Measurements from ENCODE around the gene POPDC2.
A peak's percentile ranks its signal among the peaks of the same experiment; 100 is the strongest.
"Not testable (repeated sequence)": the region's sequence is repeated elsewhere in the genome, so short reads cannot be mapped to it uniquely, and the experiment has no call there.

Gene POPDC2, protein sequence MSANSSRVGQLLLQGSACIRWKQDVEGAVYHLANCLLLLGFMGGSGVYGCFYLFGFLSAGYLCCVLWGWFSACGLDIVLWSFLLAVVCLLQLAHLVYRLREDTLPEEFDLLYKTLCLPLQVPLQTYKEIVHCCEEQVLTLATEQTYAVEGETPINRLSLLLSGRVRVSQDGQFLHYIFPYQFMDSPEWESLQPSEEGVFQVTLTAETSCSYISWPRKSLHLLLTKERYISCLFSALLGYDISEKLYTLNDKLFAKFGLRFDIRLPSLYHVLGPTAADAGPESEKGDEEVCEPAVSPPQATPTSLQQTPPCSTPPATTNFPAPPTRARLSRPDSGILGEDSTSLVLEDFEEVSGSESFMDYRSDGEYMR

DNA sequence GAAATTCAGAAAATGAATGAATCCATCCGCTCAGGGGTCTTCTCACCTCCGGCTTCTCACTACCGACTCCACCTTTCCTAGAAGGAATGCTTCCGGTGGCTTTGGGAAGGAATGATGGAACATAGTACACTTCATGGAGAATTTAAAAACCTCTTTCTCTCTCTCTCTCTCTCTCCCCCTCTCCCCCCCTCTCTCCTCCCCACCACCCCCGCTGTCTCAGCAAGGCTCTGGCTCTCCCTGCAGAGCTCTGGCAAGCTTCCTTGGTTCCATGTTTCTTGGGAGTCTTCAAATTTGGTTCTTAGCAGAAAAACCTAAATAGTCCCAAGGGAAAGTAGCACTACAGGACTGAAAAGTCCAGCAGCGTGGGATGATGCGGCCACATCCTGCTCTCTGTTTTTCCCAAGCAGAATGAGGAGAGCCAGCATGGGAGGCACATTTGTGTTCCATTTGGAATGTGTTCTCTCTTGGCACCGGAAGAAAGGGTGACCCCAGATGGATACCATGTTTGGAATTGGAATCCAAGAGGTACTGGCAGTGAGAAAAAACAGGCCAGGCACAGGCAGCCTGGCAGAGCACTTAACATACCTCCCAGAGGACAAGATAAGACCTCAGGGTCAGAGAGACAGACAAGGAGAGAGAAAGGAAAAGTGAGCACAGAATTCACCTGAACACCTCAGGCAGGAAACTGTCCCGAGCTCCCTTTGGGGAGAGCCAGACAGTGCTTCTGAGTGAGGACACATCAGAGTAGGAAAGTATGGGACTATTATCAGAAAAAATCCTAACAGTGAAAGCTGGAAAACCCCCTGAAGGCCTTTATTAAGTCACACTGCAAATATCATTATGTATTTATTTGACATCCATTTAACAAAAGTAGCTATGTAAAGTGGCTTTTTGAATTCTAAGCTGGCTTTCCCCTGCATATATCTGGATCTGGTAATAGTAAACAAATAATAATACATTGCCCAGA, at the start of gene POPDC2:
POPDC2 (minus strand) TSS at position 116 of the 967 bp plus-strand sequence. CDS start 166 bp downstream, outside the sequence.
- DNase-seq (ENCODE audit: low read depth): no peak

DNA sequence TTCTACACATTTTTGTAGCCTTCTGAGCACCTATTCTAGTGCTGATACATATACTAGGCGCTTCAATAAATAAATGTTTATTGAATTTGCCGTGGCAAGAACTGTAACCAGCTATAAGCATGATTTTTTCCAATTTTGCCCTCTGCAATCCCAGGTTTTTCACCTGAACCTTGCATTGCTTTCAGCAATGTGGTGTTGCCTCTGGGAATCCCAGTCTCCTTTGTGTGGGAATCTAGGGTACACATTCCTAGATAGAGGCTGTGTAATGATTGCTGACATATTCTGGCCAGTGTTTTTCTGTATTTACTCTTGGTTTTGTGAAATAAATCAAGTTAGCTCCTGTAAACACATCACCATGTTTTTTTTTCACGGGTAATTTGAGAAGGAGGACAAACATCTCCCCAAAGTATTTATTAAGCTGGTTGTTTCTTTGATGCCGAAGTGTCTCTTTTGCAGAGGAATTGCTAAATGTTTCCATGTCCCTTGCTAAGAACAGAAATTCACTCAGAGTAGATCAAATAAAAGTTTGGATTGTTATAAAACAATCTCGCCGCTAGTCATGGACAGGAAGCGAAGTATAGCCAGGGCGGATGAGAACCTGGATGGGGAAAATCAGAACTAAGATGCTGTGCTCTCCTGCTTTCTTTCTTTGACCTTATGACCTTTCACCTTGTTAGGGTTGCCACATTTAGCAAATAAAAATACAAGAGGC, 43.6 kb upstream of the POPDC2 start:
- DNase-seq (ENCODE audit: low read depth): no peak

DNA sequence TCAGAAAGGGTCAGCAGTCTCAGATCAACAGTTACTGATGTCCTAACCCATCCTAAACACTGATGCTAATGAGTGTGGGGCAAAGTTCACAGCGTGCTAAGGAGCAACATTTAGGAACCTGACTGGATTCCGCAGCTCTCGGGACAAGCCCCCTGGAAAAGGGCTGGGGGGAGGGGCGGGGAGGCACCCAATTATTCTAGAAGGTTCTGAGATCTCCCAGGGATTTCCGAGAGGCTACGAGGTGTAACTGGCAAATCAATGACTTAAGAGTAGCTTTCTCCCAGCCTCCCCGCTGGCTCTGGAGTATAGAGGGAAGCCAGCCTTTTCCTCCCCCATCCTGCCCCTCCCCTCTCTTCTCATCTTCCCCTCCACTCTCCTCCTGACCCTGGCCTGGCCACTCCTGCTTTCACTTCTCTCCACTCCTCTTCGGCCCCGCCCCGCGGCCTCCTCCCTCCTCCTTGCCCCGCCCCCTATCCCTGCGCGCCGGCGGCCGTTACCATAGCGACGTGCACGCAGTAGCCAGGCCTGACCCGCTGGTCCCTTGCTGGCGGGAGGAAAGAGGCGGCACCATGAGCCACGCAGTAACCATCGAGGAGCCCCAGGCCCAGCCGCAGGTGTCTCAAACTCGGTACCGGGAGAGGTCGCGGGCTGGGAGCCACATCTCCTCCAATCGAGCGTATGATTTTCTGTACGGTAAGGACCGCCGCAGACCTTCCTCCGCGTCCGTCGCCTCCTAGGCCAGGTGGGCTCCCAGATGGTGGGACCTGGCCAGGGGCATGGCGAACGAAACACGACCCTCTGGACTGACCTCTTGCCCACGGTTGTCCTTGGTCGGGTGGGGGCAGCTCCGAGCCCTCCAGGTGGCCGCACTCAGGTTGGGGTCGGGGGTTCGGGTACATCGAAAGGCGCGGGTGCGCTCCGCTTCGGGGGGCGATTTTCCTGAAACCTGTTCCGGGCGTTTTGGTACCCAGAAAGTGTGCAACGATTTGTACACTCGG, 42.4 kb upstream of the POPDC2 start, which contains the start of gene CFAP91:
CFAP91 (plus strand) TSS at position 493 of the 998 bp plus-strand sequence; CDS start at position 570, 77 bp downstream.
- DNase-seq (ENCODE audit: low read depth): peak; percentile 95

DNA sequence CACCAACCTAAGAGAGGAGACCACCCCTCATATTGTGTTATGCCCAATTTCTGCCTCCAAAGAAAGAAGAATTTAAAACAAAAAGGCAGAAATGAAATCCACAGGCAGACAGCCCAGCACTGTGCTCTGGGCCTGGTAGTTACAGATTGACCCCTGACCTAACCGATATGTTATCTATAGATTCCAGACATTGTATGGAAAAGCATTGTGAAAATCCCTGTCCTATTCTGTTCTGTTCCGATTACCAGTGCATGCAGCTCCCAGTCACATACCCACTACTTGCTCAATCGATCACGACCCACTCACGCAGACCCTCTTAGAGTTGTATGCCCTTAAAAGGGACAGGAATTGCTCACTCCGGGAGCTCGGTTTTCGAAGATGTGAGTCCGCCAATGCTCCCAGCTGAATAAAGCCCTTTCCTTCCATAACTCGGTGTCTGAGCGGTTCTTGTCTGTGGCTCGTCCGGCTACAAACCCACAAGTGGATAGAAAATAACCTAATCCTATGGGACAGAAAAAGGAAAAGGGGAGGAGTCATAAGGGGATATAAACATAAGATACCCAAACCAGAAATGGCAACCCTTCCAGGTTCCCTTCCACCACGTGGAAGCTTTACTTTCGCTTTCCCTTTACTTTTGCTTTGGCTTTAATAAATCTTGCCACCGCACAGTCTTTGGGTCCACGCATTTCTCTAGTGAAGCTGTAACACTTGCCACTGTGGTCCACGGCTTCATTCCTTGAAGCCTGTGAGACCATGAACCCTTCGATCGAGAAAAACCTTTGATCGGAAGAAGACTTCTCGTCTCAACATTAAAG, 40.7 kb upstream of the POPDC2 start:
- no peak for DNase-seq (ENCODE audit: low read depth)

DNA sequence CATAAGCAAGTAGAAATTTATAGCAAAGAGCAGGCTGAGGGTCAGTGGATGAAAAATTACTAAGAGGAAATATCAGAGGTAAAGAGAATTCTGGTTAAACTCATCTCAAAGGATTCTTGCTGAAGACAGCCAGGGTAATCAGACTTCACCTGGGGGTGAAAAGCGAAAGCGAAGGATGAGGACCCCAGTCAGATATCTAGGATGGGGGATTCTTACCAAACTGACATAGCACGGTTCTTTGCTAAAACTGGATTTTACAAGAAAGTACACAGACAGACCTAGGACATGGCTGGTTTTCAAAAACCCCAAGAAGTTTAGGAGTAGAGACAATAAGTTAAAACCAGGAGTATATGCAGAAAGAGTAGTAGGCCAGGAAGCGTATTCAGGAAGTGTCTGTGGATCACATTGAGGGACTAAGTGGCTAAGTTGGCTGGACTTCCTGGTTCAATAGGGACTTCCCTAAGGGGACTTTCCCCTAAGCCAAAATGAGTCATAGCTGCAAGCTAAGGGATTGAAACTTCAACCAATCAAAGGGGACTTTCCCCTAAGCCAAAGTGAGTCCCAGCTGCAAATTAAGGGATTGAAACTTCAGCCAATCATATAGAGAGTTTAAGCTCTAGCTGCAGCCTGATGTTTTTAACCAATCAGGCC, 40.0 kb upstream of the POPDC2 start:
- peak; percentile 62 for DNase-seq (ENCODE audit: low read depth)

DNA sequence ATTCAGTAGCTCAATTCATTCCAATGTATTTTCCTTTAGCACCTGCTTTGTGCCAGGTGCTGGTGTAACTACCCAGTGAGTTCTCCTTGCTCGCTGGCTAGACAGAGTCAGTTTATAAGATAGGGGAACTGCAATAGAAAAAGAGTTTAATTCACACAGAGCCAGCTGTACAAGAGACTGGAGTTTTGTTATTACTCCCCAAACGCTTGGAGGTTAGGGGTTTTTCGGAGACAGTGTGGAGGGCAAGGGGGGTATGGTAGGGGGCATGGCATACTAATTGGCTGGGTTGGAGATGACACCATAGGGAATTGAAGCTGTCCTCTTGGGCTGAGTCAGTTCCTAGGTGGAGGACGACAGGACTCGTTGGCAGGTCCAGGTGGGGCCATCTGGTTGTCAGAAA, 37.0 kb upstream of the POPDC2 start:
- DNase-seq (ENCODE audit: low read depth): no peak

DNA sequence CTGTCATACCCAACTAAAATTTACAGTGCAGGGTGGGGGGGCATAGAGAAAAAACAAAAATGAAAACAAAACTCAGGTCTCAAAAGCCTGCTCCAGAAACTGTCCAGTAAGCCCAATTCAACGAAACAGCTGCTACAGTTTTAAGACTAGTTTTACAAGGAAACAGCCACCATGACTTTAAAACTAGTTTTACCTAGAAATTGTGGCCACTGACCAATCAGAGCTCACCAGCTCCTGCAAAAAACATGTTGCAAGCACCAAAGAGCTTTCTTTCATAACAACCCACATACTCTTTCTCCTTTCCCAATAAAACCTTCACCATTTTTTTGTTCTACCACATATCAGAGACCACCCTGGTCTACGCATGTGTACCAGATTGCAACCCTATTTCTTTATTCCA, 35.1 kb upstream of the POPDC2 start:
- DNase-seq (ENCODE audit: low read depth): peak; percentile 55

DNA sequence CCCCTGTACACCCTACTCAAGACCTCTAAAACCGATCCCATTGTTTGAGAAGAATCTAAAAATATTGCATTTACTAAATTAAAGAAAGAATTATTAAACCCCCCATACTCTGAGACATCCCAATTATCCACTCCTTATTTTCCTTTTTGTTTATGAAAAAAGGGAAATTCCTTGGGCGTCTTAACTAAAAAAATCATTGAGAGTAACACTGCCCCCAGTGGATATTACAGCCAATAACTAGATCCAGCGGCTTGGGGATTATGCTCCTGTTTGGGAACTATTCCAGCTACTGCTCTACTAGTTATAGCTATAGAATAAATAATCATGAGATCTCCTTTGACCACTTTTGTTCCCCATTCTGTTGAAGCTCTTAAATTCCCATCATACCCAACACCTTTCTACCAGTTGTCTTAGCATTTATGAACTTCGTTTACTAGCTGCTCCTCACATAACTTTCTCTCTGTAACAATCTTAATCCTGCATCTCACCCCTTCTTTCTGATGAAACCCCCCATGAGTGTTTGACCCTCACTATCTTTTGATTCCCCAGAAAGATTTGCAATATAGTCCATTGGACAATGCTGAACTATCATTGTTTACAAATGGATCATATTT, 29.8 kb upstream of the POPDC2 start:
- DNase-seq (ENCODE audit: low read depth): peak; percentile 68

DNA sequence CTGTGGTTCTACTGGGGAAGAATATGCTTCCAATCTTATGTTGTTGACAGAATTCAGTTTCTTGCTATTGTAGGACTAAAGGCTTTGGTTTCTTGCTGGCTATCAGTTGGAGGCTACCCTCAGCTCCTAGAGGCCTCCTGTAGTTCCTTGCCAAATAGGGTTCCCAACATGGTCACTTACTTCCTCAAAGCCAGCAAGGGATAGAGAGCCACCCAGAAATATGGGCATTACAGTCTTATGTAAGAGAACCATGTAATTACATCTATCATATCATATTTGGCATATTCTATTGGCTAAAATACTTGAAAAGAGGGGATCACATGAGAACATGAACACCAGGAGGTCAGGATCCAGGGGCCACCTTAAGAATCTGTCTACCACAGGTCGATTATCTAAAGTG, 23.0 kb upstream of the POPDC2 start:
- no peak for DNase-seq (ENCODE audit: low read depth)

DNA sequence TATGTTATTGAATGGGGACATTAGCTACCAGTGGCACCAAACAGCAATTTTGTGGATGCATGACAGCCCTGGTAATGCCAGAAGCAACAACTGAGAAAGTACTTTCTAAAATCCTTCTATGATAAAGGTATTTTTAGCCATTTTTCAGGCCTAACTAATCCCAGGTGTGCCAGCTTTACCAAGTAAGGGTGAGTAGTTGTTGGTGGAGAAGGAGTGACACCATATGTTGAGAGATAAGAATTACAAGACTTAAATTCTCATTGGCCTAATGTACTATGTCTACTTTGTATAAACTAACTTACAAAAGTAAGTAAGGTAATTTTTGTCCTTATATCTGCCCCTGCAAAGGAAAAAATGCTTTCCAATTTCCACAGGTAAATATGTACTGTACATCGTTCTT, 20.9 kb upstream of the POPDC2 start:
- DNase-seq (ENCODE audit: low read depth): peak; percentile 59

DNA sequence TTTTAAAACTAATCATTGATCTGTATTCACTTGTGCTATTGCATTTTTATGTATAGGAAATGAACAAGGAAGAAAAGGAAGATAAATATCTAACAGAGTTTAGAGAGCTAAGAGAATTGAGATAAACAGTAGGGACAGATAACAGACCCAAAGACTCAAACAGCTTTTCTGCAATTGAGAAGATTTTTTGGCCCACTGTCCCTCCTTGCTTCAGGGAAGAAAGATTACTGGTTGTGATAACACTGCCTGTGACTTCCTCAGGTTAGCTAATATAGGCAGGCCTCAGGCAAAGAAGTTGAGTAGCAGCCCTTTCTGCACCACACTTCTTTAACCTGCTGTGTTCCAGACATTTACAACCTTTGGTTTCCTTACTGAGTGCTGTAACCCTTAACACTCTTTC, 19.5 kb upstream of the POPDC2 start:
- no peak for DNase-seq (ENCODE audit: low read depth)

DNA sequence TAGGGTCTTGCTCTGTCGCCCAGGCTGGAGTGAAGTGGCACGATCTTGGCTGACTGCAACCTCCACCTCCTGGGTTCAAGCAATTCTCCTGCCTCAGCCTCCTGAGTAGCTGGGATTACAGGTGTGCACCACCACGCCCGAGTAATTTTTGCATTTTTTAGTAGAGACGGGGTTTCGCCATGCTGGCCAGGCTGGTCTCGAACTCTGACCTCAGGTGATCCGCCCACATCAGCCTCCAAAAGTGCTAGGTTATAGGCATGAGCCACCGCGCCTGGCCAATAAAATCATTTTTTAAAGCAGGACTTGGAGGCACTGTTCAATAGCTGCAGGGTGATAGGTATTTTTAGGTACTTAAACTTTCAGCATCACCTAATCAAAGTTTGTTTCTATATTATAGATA, 17.8 kb upstream of the POPDC2 start:
- not testable (repeated sequence) for DNase-seq (ENCODE audit: low read depth)

DNA sequence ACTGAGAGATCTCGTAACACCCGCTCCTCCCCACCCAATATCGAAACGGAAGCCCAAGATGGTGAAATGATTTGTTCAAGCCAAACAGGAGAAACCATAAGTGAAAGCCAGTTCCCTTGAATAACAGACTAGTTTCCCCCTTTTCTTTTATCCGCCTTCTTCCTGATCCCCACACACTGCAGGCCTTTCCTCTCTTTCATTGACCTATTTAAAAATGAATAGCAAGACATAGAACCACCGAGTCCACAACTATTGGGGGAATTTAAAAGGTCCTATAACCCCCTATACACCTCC, 17.2 kb upstream of the POPDC2 start:
- DNase-seq (ENCODE audit: low read depth): no peak

DNA sequence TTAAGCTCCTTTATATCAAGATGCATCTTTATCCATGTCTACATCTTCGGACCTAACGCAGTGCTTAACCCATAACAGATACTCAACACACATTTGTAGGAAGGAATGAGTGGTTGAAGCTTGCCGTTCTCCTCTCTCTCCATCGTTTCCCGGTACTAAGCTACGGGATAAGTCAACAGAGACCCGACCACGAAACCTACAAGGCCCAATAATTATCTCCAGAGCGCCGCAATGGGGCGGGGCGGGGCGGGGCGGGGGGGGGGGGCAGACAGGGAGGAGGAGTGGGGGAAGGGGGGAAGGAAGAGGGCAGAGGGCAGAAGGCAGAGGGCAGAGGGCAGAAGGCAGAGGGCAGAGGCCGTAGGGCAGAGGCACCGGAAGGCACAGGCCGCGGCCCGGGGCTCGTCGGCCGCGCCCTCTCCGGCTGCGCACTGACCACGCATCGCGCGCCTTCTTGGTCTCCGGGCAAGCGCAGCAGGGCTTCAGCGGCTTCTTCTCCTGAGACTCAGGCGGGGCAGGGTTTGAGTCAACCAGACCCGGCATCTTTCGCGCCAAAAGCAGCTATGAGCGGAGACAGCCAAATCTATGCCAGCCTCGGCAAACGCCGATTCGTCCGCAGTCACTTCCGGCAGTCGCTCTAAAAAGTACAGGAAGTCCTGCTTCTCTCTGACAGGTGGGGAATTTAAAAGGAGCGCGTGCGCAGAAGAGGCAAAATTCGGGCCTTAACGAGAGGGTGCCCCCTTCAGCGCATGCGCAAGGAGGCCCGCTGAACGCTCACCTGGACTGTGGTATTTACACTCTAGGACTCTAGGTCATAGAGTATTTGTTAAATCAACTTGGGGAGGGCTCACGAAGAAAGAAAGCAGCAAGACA, 16.6 kb upstream of the POPDC2 start, which contains the start of gene COX17:
COX17 (minus strand) TSS at position 636 of the 870 bp plus-strand sequence; CDS start at position 540, 96 bp downstream.
- DNase-seq (ENCODE audit: low read depth): peak; percentile 95

DNA sequence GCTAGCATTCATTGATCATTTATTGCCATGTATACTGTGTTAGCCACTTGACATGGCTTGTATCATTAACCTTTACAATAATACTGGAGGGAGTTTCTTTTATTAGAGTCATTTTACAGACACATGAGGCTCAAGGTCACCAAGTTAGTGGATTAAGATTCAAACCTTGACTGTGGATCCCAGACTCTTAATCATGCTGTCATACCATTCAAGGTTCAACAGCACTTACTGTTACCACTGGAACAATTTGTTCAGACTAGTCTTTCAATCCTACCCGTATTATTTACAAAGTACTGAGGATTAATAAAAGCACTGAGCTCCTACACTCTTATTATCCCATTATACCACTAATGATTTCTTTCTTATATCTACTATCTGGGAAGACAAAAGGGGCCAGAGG, 15.6 kb upstream of the POPDC2 start:
- DNase-seq (ENCODE audit: low read depth): no peak

DNA sequence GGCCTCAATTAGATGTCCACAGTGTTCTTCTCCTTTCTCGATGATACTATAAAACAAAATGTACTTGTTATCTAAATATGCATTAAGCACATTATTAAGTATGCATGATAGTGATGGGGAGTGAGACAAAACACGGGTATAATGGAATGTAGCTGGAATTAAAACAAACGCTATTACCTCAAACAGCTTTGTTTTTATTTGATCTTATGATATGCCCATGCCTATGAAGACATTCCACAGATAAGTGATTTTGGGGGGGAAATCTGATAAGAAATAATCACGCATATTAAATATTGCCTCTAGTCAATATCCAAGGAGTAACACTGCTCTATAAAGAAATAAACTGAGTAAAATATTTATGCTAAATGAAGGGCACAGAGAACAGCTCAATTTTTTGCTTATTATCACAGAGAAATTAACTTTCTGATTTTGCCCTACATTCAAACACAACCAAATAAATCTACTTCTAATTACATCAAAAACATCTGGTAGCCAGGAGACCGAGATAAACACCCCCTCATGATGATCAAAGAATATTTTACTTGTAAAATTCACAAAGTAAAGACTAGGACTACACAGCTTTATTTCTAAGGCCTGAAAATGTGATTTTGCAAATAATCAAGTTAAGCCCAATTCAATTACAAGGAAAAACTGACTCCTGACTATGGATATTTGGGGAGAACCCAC, 14.9 kb upstream of the POPDC2 start:
- no peak for DNase-seq (ENCODE audit: low read depth)

DNA sequence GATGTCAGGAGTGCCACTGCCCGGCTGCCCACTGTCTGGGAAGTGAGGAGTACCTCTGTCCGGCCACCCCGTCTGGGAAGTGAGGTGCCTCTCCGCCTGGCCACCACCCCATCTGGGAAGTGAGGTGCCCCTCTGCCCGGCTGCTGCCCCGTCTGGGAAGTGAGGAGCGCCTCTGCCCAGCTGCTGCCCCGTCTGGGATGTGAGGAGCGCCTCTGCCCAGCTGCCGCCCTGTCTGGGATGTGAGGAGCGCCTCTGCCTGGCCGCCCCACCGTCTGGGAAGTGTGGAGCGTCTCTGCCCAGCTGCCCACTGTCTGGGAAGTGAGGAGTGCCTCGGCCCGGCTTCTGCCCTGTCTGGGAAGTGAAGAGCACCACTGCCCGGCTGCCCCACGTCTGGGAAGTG, 13.5 kb upstream of the POPDC2 start:
- no peak for DNase-seq (ENCODE audit: low read depth)

DNA sequence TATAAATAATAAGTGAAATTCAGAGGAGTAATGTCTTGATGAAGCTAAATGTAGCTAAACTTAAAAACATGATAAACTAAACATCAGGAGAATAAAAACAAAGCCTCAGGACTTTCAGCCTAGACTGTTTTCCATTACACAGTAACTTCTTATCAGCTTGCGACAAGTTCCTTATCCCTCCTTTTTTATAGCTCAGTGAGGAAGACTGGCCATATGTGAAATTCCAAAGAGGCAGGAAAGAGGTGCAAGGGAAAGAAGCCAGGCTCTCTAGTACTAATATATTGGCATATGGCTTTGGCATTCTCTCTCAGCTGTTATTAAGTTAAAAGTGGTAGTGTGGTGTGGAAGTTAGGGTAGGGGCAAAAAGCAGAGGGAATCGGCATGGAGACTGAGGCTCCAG, 12.4 kb upstream of the POPDC2 start:
- DNase-seq (ENCODE audit: low read depth): no peak

All from ELR (cell line).